Activated CD4-positive, alpha-beta T cell treated with anti-CD3 and anti-CD28 coated beads, Interleukin-2, amount 50 U/mL, for 16 hours (primary cell): ENCODE results near the gene PYCR2.
"Not testable (repeated sequence)": the region's sequence is repeated elsewhere in the genome, so short reads cannot be mapped to it uniquely, and the experiment has no call there.

Source experiments
- DNase-seq: peaks from one replicate; pipeline ENCODE4 v3.0.0-alpha.2; 2020

Gene PYCR2

DNA sequence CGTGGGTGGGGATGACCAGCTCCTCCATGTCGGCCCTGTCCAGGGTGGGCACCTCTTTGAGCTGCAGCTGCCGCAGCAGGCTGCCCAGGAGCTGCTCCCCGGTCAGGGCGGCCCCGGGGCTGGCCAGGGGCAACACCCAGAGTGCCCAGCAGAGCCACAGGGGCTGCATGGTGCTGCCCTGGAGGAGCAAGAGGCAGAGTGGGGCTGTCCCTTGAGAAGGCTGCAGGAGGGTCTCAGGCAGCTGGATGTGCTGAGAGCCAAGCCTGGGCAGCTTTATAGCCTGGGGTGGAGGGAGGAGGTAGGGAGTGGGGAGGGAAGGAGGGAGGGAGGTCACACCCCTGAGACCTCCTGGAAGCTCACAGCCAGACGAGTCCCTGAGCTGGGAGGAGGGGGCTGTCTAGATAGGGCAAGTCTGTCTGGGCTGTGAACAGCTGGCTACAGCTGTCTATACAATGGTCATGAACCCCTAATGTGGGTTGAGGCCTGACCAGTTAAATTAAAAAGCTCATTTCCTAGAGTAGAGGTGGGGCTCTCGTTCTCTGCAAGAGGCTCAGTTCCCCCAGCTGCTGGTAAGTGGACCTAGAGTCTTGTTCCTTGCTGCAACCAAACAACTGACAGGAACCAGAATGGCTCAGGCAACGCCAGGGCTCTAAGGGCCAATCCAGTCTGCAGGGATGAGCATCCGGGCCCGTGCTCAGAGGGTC, 35.0 kb downstream of the PYCR2 start, which contains the start of gene LEFTY1:
TSS of gene LEFTY1 (minus strand) at position 249 of the 704 bp plus-strand sequence. CDS start at position 169, 80 bp downstream.
- no peak for DNase-seq

GRCh38 chr1:225888289-225888897, 35.7 kb downstream of the PYCR2 start:
- DNase-seq: no peak

GRCh38 chr1:225887554-225888288, 36.3 kb downstream of the PYCR2 start:
- not testable (repeated sequence) for DNase-seq

GRCh38 chr1:225887030-225887314, 37.1 kb downstream of the PYCR2 start:
- no peak for DNase-seq

- DNase-seq: no peak
Measured at GRCh38 chr1:225886159-225887029, 37.7 kb downstream of the PYCR2 start.

DNA sequence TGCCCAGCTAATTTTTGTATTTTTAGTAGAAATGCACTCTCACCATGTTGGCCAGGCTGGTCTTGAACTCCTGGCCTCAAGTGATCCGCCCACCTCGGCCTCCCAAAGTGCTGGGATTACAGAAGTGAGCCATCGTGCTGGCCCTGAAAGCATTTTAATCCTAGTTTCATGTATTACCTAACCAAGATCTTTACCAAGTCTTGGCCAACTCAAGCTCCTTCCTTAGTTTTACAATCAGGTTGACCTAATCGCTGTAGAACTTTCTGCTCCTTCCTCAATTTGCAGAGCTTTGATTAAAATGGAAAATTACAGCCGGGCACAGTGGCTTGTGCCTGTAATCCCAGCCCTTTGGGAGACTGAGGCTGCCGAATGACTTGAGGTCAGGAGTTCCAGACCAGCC, 38.7 kb downstream of the PYCR2 start:
- no peak for DNase-seq

DNA sequence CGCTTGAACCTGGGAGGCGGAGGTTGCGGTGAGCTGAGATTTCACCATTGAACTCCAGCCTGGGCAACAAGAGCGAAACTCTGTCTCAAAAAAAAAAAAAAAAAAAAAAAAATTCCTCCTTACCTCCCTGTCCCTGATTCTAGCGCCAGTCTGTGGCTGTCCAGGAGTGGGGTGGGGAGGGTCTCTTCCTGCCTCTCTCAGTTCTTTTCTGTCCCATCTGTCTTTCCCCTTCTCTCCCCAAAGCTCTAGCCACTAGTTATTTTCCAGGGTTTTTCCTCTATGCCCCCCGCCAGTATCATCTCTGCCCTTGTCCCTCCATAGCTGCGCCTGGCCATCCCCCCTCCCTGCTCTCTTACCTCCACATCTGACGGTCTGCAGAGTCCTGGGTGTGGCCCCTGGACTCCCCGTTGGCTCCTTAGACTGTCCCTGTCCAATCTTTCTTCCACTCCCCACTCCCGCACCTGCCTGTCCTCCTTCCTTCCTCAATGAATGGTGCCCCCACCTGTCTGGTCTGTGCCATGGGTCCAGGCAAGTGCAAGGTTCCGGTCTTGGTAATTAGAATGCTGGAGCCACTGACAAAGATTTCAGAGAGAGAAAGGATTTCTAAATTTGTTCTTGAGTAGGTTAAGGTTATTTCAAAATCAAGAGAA, 40.3 kb downstream of the PYCR2 start:
- DNase-seq: no peak

DNA sequence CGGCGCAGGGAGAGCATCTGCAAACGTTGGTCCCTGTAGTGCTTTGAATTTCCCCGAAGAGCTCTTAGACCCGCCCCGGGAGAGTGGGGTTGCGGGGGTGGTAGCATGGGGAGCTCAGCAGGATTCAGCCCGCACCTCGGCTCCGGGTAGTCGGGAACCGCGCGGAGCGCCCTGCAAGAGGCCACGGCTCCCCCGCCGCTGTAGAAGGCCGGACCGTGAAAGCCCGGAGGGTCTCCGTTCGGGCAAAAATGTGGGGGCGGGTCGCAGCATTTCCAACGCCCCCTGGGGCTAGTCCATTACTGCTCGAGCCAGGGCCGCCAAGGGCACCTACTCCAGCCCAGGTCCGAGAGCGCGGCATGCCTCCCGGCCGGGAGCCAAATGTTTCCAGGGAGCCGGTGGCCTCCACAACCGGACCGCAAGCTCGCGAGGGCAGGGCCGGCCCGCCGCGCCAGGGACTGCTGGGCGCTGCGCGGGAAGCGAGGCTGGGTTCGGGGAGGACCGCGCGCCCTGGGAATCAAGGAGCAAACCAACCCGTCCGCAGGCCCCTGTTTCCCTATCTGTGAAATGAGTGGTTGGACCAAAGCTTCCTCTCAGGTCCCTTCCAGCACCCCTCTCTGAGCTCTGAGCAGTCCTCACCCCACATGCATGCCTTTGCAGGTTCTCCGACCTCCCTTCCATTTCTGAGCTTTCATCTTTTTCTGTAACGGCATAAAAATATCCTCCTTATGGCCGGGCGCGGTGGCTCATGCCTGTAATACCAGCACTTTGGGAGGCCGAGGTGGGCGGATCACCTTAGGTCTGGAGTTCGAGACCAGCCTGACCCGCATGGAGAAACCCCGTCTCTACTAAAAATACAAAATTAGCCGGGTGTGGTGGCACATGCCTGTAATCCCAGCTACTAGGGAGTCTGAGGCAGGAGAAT, 41.1 kb downstream of the PYCR2 start:
- peak; percentile 32 for DNase-seq

DNA sequence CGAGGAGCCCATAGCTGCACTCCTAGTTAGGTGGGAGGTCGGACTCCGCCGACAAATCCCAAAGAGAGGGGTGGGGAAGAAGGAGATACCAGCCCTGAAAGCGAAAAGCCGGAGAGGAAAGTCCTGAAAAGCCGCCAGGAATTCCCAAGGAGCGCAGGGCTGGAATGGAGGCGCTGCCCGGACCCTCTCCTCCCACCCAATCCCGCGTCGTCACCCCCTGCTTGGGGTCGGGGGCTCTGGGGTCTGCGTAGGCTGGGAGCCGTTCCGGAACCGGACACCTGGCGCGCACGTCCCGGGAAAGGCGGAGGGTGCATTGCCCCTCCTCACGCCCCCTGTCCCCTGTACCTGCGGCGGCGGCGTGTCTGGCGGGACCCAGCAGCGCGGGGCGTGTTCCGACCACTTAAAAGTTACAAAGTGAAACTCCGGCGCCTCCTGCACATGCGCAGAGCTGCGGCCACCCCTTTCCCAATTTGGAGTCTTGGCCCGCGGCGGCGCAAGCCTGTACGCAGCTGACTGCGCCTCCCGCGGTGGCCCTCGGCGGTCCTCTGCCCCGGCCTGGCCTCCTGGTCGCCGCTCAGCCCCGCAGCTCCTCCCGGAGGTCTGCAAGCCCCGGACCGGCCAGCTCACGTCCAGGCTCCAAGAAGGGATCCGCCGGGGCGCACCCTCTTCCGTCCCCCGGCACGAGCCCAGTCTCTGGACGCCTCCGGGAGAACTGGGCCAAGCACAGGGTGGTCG, 41.9 kb downstream of the PYCR2 start, which contains the start of gene TMEM63A:
TSS of gene TMEM63A (minus strand) at position 422 of the 735 bp plus-strand sequence. CDS start 4,800 bp downstream, outside the sequence.
- DNase-seq: peak; percentile 86

DNA sequence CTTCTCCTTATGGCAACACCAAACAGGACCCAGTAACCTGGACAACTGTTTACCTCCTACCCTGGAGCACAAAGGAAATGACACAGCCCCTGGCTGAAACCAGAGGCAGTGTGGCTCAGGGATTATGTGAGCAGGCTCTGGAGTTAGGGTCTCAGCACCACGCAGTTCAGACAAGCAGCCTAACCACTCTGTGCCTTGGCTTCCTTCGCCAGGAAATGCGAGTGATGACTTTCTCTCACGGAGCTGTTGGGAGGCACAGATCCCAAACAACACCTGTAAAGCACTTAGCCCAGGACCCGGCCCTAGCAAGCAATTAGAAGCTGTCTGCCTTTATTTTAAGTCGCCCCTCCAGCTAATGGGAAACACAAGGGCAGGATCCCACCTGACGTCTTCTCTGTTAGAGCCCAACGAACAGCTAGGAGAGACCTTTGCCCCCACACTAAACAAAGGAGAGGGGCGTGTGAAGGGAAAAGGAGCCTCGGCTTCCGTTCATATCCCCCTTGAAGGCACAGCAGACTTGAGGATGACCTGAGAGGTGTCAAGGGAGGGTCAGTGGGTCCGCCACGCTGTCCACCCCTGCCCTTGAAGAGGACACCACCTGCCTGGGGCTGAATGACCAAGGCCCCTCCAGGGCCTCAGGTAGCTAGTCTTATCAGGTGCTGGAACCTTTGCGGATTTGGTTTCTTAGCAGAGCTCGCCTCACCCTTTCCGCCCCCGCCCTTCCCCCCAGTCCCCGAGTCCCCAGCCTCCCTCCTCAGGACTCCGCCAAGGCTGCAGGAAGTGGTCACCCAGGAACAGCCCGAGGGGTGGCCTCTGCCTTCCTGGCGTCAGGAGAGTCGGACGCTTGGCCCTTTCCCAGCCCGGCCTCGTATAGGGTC, 42.7 kb downstream of the PYCR2 start:
- DNase-seq: peak; percentile 45

- no peak for DNase-seq
Measured at GRCh38 chr1:225880636-225881035, 43.4 kb downstream of the PYCR2 start.

DNA sequence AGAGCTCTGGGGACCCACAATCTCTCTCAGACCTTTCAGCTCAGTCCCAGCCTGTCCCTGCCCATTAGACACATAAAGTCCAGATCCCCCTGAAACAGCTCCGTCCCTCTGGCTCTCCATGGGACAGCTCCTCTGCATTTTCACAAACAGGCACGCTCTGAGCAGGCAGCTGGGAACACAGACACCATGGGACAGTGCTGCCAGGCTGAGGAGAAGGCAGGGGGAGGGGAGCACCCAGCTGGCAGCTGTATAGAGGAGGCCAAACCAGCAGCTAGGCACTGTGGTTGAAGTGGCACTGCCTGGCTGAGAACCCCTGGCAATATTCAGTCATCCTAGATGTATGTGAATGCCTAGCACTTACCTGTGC, 43.8 kb downstream of the PYCR2 start:
- no peak for DNase-seq

- no peak for DNase-seq
Measured at GRCh38 chr1:225879521-225880221, 44.4 kb downstream of the PYCR2 start.

- no peak for DNase-seq
Measured at GRCh38 chr1:225878282-225878681, 45.8 kb downstream of the PYCR2 start.

DNA sequence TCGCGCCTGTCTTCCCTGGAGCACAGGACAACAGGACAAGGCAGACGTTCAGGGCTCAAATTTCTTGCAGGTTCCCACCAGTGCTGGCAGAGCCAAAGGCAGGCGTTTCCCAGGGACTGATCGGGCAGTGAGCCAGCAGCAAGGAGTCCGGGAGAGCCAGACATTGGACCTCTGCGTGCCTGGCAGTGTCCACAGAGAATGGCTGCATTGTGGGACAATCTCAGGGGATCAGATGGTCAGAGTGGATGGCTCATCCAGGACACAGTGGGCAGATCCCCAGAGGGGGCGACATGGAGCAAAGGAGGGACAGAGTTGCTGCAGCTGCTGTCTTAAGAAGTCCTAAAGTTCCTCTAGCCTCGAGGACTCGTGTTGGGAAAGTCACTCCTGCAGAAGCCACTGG, 46.5 kb downstream of the PYCR2 start:
- DNase-seq: peak; percentile 32

DNA sequence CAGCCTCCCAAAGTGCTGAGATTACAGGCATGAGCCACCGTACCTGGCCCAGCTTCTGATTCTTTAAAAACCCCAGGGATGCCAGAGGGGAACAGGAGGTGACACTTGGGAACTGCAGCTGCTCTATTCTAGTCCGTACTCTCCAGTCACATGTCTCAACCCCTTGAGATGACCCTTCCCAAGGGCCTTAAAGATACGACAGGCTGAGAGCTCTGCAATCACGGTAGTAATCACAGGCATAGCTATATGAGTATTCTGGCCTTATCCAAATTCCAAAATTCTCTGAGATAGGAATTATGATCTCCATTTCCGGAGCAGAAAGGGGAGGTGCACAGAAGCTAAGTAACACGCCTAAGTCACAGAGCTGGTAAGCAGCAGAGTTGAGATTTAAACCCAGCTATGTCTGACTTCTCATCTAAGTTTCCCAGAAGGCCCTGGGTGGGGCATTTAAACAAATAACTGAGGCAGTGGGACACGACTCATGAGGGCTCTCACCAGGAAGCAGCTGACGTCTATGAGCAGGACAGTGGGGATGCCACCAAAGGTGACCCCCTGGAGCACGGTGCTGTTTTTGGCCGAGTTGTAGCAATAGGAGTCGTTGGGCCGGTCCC, 47.0 kb downstream of the PYCR2 start:
- DNase-seq: no peak

- no peak for DNase-seq
Measured at GRCh38 chr1:225875044-225875815, 48.8 kb downstream of the PYCR2 start.

GRCh38 chr1:225874431-225874830, 49.6 kb downstream of the PYCR2 start:
- DNase-seq: no peak
